Gastrocnemius medialis (tissue), 4 donors: Measurements from ENCODE around the gene ENOX2.

ENCODE experiments used
- CTCF ChIP-seq, 5 experiments: fragments of 450-650 bp in 3 of 5; fragments of 200-600 bp in 2 of 5; sonication (generic) in 2 of 5; IDR thresholded peaks in 4 of 5; conservative IDR thresholded peaks in 1 of 5; 1 replicate in 4 of 5; 2 replicates in 1 of 5; pipeline ENCODE4 v1.5.1; 2016 to 2019; ENCODE audit warnings: antibody characterized with exemption in 5 of 5, mild to moderate bottlenecking in 3 of 5, moderate library complexity in 3 of 5
- POLR2A ChIP-seq, 2 donors: fragments of 450-650 bp; IDR thresholded peaks; one replicate each; pipeline ENCODE4 v1.6.1; 2017; ENCODE audit warnings: antibody characterized with exemption in 2 of 2, mild to moderate bottlenecking in 2 of 2, moderate library complexity in 2 of 2

GRCh38 chrX:130718137-130718536 is 184.9 kb downstream of the ENOX2 start:
- TF ChIP-seq CTCF (IDR thresholded peaks at IDR 0.05 in 4 of 5, conservative IDR thresholded peaks at IDR 0.05 in 1 of 5) (no peak), POLR2A (IDR thresholded peaks at IDR 0.05) (no peak)
